Keratinocyte (primary cell): Measurements from ENCODE around the gene BOC. TPM values are rescaled to one million over a fixed set of nuclear protein-coding genes. Genes with fewer than 3 reads are reported as not detected.

Experiments
- DNase-seq: peaks from one replicate; pipeline ENCODE4 v3.0.0-alpha.2; 2011; ENCODE audit warnings: low read depth, missing footprints, low spot score
- FAIRE-seq: peaks from 2 replicates; lab custom pipeline; 2011; peaks lifted over from hg19 to GRCh38; lab: Jason Lieb, UNC
- H2AFZ ChIP-seq: 2 replicates; pipeline ENCODE4 v1.6.0; 2012; ENCODE audit warnings: low read length, control low read depth, inconsistent platforms; ENCODE audit not compliant: control insufficient read depth
- H3K27ac ChIP-seq: 2 replicates; pipeline ENCODE4 v1.5.1; 2011; ENCODE audit warnings: low read length; ENCODE audit not compliant: control insufficient read depth, insufficient read depth
- H3K27me3 ChIP-seq: 3 replicates; pipeline ENCODE4 v1.6.0; 2011; ENCODE audit warnings: low read length; ENCODE audit not compliant: control insufficient read depth, insufficient read depth; ENCODE audit errors: extremely low read depth
- H3K36me3 ChIP-seq, 2 experiments: 2 replicates in 1 of 2; 3 replicates in 1 of 2; pipeline ENCODE4 v1.5.1; 2011; ENCODE audit warnings: low read length in 2 of 2, mild to moderate bottlenecking in 1 of 2; ENCODE audit not compliant: control insufficient read depth in 2 of 2, insufficient read depth in 2 of 2; ENCODE audit errors: extremely low read depth in 1 of 2
- H3K4me1 ChIP-seq: 3 replicates; pipeline ENCODE4 v1.5.1; 2011; ENCODE audit warnings: low read length; ENCODE audit not compliant: control insufficient read depth, insufficient read depth; ENCODE audit errors: extremely low read depth
- H3K4me2 ChIP-seq: 3 replicates; pipeline ENCODE4 v1.6.0; 2011; ENCODE audit warnings: low read depth, low read length; ENCODE audit not compliant: control insufficient read depth, insufficient read depth; ENCODE audit errors: extremely low read depth
- H3K4me3 ChIP-seq, 3 experiments: fragments of 200-600 bp in 1 of 3; sonication (generic) in 1 of 3; 2 replicates in 2 of 3; 3 replicates in 1 of 3; pipeline ENCODE4 v1.5.1; 2011 to 2016; ENCODE audit warnings: low read length in 3 of 3, mild to moderate bottlenecking in 3 of 3, control low read depth in 2 of 3, inconsistent platforms in 1 of 3, low read depth in 1 of 3, mixed read lengths in 1 of 3, mixed run types in 1 of 3, moderate library complexity in 1 of 3; ENCODE audit not compliant: control insufficient read depth in 2 of 3, insufficient read depth in 2 of 3; ENCODE audit errors: extremely low read depth in 1 of 3
- H3K79me2 ChIP-seq: 2 replicates; pipeline ENCODE4 v1.6.0; 2012; ENCODE audit warnings: low read length; ENCODE audit not compliant: control insufficient read depth, insufficient read depth
- H3K9ac ChIP-seq: 3 replicates; pipeline ENCODE4 v1.6.0; 2011; ENCODE audit warnings: low read length; ENCODE audit not compliant: control insufficient read depth, insufficient read depth; ENCODE audit errors: extremely low read depth
- H3K9me1 ChIP-seq: 3 replicates; pipeline ENCODE4 v1.6.0; 2011; ENCODE audit warnings: low read length; ENCODE audit not compliant: control insufficient read depth, insufficient read depth; ENCODE audit errors: extremely low read depth
- H3K9me3 ChIP-seq: 2 replicates; pipeline ENCODE4 v1.5.1; 2012; ENCODE audit warnings: low read depth, low read length; ENCODE audit not compliant: control insufficient read depth
- H4K20me1 ChIP-seq: 3 replicates; pipeline ENCODE4 v1.6.0; 2011; ENCODE audit warnings: low read length; ENCODE audit not compliant: control insufficient read depth, insufficient read depth; ENCODE audit errors: extremely low read depth
- CTCF ChIP-seq, 3 experiments: IDR thresholded peaks in 1 of 3; conservative IDR thresholded peaks in 1 of 3; optimal IDR thresholded peaks in 1 of 3; 2 replicates in 2 of 3; 3 replicates in 1 of 3; pipeline versions ENCODE3 to v1.5.1; 2011; ENCODE audit warnings: low read length in 3 of 3, mild to moderate bottlenecking in 3 of 3, moderate library complexity in 2 of 3, control low read depth in 1 of 3, inconsistent platforms in 1 of 3; ENCODE audit not compliant: insufficient read depth in 2 of 3; ENCODE audit errors: extremely low read depth in 1 of 3
- EZH2 ChIP-seq: IDR thresholded peaks from one replicate; pipeline ENCODE4 v1.6.1; 2012; ENCODE audit warnings: inconsistent platforms, mild to moderate bottlenecking, low read length, moderate library complexity
- dilution Hi-C: fragments of 300-500 bp; cut with MboI; formaldehyde crosslinking; loops from one replicate; pipeline ENCODE4 v1.7.0; 2020; ENCODE audit warnings: low sequenced_read_pairs; ENCODE audit not compliant: extremely low pct_ligation_motif_present
- polyA plus RNA-seq, 5 experiments: library from polyadenylated mRNA; depleted of rRNA in 3 of 5; stranded (reverse) in 3 of 5; stranded (forward) in 1 of 5; unstranded in 1 of 5; fragments of >200 nt; gene quantifications; 1 replicate in 1 of 5; 2 replicates in 3 of 5; 3 replicates in 1 of 5; pipeline versions ENCODE4 v1.2.1 to v1.2.3, GENCODE V29; 2011 to 2012; ENCODE audit warnings: missing spikeins in 2 of 5, low read depth in 1 of 5, low replicate concordance in 1 of 5

Gene BOC
- polyA plus RNA-seq, 1 donor (not counting 4 experiments of a cell fraction or from before 2014, with no cell fraction given): 11.2 TPM

DNA sequence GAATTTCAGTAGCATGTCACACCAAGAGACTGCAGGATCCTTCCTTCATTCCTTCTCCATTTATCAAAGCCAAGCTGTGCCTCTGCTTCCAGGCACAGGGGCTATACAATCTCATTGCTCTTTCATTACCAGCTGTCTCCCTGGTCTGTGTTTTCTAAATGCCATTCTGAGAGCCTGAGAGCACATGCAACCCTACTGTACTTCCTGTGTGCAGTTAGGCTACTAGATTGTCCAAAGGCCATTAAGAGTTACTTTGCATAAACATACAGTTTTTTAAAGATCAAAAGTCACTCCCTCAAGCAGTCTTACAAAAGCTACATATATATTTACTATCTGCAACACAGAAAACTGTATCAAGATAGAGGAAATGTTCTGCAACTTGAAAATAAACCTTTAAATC, 119.8 kb downstream of the BOC start:
- DNase-seq (no peak), FAIRE-seq (no peak)
- H3K4me1 ChIP-seq: no peaks in the 10 kb centered on the region
- H3K9ac ChIP-seq: no peak overlapping the region
- no peaks in the 10 kb centered on the region for H3K36me3 ChIP-seq
- H3K9me1 ChIP-seq: no peaks in the 10 kb centered on the region
- H3K27ac ChIP-seq: no peak overlapping the region
- no peak overlapping the region for H2AFZ ChIP-seq
- H3K79me2 ChIP-seq: no peaks in the 10 kb centered on the region
- TF ChIP-seq CTCF (optimal IDR thresholded peaks at IDR 0.05 in 1 of 3, IDR thresholded peaks at IDR 0.05 in 1 of 3, conservative IDR thresholded peaks at IDR 0.05 in 1 of 3; ENCODE audit: extremely low read depth in 1 of 3, insufficient read depth in 2 of 3, low read length in 3 of 3) (no peak), EZH2 (no peak)
- no peaks in the 10 kb centered on the region for H3K9me3 ChIP-seq
- no peaks in the 10 kb centered on the region for H4K20me1 ChIP-seq
- dilution Hi-C loops: no loop called here
- no peak overlapping the region for H3K4me3 ChIP-seq
- H3K4me2 ChIP-seq: no peak overlapping the region
- no peaks in the 10 kb centered on the region for H3K27me3 ChIP-seq

Other genes with a start within 250 kb of the BOC start
- gene CD200R1, start 236.5 kb upstream of the BOC start, polyA plus RNA-seq: 0.97 to 1.9 TPM (median 1.6 TPM) in 3 replicates
- gene GTPBP8, start 220.6 kb upstream of the BOC start, polyA plus RNA-seq: 13.8 to 18.6 TPM (median 16.9 TPM) in 3 replicates
- 0.63 to 1.8 TPM (median 1.6 TPM) in 3 replicates for gene CFAP44, start 229.9 kb downstream of the BOC start, polyA plus RNA-seq